ENCODE data around the gene PGF. TPM values are rescaled to one million over a fixed set of nuclear protein-coding genes. Genes with fewer than 3 reads are reported as not detected.

The PGF gene
- total and polyA plus RNA-seq, 2 experiments from 2014 or later: 25.0 to 31.0 TPM

DNA sequence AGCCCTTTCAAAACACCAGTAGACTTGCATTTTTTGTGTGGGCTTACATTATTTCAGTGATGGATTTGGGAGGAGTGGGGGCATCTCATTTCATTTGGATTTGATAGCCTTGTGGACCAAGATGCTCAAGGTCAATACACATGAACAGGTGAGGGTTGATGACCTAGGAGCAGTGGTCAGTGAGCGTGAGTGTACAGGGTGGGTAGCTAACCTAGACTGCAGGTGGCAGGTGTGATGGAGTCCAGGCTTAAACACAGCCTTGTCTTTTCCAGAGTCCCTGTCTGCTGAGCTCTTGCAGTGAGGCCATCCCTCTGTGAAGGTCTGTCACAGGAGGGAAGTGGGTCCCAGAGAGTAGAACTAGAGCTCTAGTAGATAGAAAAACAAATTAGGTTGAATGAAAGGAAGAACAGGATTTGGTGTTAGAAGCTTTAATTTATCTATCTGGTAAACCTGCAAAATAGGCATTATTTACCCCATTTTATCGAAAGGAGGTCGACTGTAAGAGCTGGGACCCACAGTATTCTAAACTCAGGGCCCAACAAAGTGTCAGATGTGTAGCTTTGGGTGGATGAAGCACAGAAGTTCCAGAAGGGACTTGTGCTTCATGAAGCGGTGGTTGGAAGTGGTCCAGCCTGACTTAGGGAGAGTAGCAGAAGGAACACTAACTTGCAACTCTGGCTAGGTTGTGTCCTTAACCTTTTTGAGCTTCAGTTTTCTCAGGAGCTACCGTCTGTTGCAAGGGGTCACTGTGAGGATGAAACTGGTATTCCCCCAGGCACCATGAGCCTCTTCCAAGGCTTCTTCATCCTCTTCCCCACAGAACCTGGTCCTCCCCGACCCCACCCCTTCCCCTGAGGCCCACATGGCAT lies 50.5 kb downstream of the PGF start:
- Histone ChIP-seq H3K9me3 (ENCODE audit: low read depth) (no peaks in the 10 kb centered on the region), H3K27ac (no peak overlapping the region), H3K4me2 (no peak overlapping the region), H3K9me2 (replicated peaks; ENCODE audit: insufficient read depth) (no peaks in the 10 kb centered on the region), H3K79me2 (no peaks in the 10 kb centered on the region), H3K36me3 (replicated peaks; ENCODE audit: insufficient read depth, low read depth) (no peaks in the 10 kb centered on the region), H3K4me3 (no peak overlapping the region), H2AFZ (no peak overlapping the region), H3K27me3 (no peaks in the 10 kb centered on the region), H4K20me1 (ENCODE audit: insufficient read depth, poor library complexity, severe bottlenecking) (no peaks in the 10 kb centered on the region), H3K4me1 (ENCODE audit: insufficient read depth) (no peaks in the 10 kb centered on the region)
- no peak for TF ChIP-seq EZH2 (IDR thresholded peaks at IDR 0.05; ENCODE audit: borderline replicate concordance)
- TF ChIP-seq, protein P1, sequence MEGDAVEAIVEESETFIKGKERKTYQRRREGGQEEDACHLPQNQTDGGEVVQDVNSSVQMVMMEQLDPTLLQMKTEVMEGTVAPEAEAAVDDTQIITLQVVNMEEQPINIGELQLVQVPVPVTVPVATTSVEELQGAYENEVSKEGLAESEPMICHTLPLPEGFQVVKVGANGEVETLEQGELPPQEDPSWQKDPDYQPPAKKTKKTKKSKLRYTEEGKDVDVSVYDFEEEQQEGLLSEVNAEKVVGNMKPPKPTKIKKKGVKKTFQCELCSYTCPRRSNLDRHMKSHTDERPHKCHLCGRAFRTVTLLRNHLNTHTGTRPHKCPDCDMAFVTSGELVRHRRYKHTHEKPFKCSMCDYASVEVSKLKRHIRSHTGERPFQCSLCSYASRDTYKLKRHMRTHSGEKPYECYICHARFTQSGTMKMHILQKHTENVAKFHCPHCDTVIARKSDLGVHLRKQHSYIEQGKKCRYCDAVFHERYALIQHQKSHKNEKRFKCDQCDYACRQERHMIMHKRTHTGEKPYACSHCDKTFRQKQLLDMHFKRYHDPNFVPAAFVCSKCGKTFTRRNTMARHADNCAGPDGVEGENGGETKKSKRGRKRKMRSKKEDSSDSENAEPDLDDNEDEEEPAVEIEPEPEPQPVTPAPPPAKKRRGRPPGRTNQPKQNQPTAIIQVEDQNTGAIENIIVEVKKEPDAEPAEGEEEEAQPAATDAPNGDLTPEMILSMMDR (IDR thresholded peaks at IDR 0.05; ENCODE audit: poor library complexity): no peak
- TF ChIP-seq EZH2phosphoT487 (IDR thresholded peaks at IDR 0.05; ENCODE audit: low read depth, severe bottlenecking, unreplicated experiment): no peak
- WGBS (ENCODE audit: low lambda C conversion rate, missing lambda C conversion rate): 90% methylated on average over 6 of the region's 6 CpGs
- DNase-seq (ENCODE audit: low spot score): no peak

DNA sequence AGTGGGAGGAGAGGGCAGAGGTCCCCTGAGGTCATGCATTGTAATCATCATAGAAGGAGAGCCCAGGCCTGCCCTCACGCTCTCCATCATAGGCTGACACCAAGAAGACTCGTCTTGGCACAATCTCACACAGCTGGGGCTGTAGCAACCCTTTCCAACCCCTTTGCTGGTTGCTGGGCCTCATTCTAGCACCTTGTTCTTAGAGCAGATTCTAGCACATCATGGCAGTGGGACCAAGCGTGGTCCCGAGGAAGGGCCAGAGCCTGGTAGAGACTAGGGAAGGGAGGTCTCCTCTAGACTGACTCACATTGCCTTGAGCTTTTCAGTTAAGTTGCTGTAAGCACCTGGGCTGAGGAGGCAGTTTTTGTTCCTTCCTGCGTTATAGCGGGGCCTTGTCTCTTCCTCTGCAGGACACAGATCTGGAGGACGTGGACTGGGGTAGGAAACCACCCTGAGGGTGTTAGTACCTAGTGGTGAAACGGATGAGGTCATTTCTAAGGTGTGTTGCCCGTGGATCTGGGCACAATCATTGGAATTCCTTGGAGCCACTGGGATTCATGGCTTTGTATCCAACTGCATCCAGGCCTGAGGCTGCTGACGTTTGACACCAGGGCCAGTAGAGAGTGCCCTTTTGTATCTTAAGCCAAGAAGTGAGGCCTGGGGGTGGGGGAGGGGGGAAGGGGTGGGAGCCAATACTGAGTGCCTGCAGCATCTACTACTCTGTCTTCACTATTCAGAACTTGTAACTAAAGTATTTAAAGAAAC lies 52.3 kb downstream of the PGF start:
- Histone ChIP-seq H3K9me3 (ENCODE audit: low read depth) (no peaks in the 10 kb centered on the region), H3K79me2 (no peaks in the 10 kb centered on the region), H3K9me2 (replicated peaks; ENCODE audit: insufficient read depth) (no peaks in the 10 kb centered on the region), H2AFZ (no peak overlapping the region), H3K27ac (no peak overlapping the region), H3K27me3 (no peaks in the 10 kb centered on the region), H3K4me1 (ENCODE audit: insufficient read depth) (peaks cover 2% of the 10 kb centered on the region), H3K36me3 (replicated peaks; ENCODE audit: insufficient read depth, low read depth) (no peaks in the 10 kb centered on the region), H3K4me3 (no peak overlapping the region), H4K20me1 (ENCODE audit: insufficient read depth, poor library complexity, severe bottlenecking) (no peaks in the 10 kb centered on the region), H3K4me2 (no peak overlapping the region)
- WGBS (ENCODE audit: low lambda C conversion rate, missing lambda C conversion rate): 77% methylated on average over 10 of the region's 10 CpGs
- DNase-seq (ENCODE audit: low spot score): no peak
- TF ChIP-seq EZH2phosphoT487 (IDR thresholded peaks at IDR 0.05; ENCODE audit: low read depth, severe bottlenecking, unreplicated experiment) (no peak), EZH2 (IDR thresholded peaks at IDR 0.05; ENCODE audit: borderline replicate concordance) (no peak)
- TF ChIP-seq, protein P1 (IDR thresholded peaks at IDR 0.05; ENCODE audit: poor library complexity): no peak

DNA sequence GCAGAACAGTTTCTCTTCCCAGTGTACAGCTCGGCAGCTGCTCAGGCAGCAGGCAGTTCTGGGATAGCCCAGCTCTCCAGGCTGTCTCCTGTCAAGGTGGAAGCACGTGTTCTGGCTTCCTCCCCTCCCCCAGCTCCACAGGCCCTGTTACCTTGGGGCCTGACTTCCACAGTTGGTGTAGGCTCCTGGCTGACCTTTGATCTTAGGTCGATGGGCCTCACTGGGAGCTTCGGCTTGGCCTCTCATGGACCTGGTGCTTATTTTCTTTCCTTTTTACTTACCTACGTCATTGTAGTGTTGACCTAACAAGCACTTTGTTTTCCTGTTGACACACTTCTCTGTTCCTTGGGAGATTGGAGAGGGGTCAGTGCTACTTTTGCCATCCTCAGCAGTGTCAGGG lies 56.7 kb downstream of the PGF start:
- no peaks in the 10 kb centered on the region for H3K27me3 ChIP-seq
- no peak overlapping the region for H3K27ac ChIP-seq
- H3K36me3 ChIP-seq (replicated peaks; ENCODE audit: insufficient read depth, low read depth): peaks cover 12% of the 10 kb centered on the region
- H3K79me2 ChIP-seq: no peaks in the 10 kb centered on the region
- H3K9me2 ChIP-seq (replicated peaks; ENCODE audit: insufficient read depth): no peaks in the 10 kb centered on the region
- peak; percentile 55 for DNase-seq (ENCODE audit: low spot score)
- H3K4me2 ChIP-seq: no peak overlapping the region
- no peaks in the 10 kb centered on the region for H3K9me3 ChIP-seq (ENCODE audit: low read depth)
- H2AFZ ChIP-seq: no peak overlapping the region
- H4K20me1 ChIP-seq (ENCODE audit: insufficient read depth, poor library complexity, severe bottlenecking): no peaks in the 10 kb centered on the region
- peaks cover 2% of the 10 kb centered on the region for H3K4me1 ChIP-seq (ENCODE audit: insufficient read depth)
- no peak for TF ChIP-seq EZH2phosphoT487 (IDR thresholded peaks at IDR 0.05; ENCODE audit: low read depth, severe bottlenecking, unreplicated experiment)
- TF ChIP-seq, protein P1 (IDR thresholded peaks at IDR 0.05; ENCODE audit: poor library complexity): no peak
- TF ChIP-seq EZH2 (IDR thresholded peaks at IDR 0.05; ENCODE audit: borderline replicate concordance): no peak
- H3K4me3 ChIP-seq: no peak overlapping the region
- 67% methylated on average over 5 of the region's 5 CpGs for WGBS (ENCODE audit: low lambda C conversion rate, missing lambda C conversion rate)

Data from hepatocyte (in vitro differentiated cells).